Germinal center (tissue), 1 donor: Measurements from ENCODE around the gene FOXN3.

Experiments
- DNase-seq: peaks from one replicate; pipeline ENCODE4 v3.0.0; 2012; ENCODE audit warnings: mixed read lengths, low spot score

FOXN3 gene

GRCh38 chr14:89382901-89383845 lies 33.9 kb downstream of the FOXN3 start:
- peak; percentile 47 for DNase-seq

- no peak for DNase-seq
Measured at GRCh38 chr14:89382487-89382886, 34.5 kb downstream of the FOXN3 start.

GRCh38 chr14:89379891-89380820 lies 36.9 kb downstream of the FOXN3 start:
- no peak for DNase-seq

GRCh38 chr14:89379006-89379405 lies 38.0 kb downstream of the FOXN3 start:
- no peak for DNase-seq

DNA sequence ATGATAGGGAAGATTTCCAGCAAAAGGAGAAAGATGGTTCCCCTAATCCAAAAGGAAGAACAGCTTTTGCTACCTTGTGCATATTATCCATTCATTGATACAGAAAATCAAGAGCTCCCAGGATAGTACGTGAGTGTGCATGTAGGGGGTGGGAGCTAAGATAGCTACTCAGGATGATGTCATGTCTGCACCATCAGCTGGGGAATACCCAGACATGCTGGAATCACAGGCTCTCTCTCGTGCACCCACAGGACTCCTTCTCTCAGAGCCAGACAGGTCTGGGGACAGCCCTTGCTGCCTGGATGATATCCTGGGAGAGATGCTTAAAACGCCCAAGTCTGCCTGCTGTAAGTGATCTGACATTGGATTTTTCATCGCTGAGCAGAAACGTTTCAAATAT lies 38.9 kb downstream of the FOXN3 start:
- DNase-seq, result no peak

DNA sequence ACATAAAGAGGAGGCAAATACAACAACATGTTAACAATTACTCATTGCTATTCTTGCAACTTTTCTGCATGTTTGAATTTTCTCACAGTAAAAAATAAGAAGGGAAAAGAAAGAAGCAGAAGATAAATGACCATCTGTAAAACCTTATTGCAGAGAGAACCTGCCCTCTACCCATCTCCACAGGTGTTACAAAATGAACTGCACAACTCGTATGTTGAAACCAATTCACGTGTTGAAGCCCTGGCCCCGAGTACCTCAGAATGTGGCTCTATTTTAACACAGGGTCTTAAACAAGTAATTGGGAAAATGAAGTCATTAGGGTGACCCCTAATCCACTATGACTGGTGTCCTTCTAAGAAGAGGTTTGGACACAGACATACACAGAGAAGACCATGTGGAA lies 39.5 kb downstream of the FOXN3 start:
- no peak for DNase-seq

DNA sequence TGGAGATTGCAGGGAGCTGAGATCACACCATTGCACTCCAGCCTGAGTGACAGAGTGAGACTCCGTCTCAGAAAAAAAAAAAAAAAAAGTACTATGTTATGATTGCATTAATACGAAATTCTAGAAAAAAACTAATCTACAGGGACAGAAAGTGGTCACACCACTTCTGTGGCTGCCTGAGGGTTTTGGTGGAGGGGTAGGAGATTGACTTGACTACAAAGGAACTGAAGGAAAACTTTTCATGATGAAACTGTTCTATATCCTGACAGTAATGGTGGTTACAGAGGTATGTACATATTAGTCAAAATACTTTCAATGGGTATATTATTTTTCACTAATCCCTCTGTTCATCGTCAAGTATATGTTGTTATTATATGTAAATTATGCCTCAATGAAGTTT lies 42.1 kb downstream of the FOXN3 start:
- no peak for DNase-seq

DNA sequence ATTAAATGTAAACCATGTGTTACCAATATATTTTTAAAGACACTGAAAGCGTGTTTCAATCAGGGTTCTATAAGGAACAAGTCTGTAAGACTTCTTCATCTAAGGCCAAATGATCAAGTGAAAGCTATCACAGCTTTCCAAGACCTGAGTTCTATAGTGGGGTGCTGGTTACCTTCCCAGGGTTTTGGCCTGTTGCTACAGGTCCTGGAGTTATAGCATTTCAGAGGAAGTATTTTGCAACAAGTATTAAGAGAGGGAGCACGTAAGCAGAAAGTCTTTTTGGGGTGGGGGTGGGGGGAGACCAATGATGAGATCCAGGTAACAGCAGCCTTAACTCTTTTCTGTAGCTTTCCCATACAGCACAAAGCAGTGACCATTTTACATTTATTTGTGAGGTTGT lies 43.8 kb downstream of the FOXN3 start:
- DNase-seq, result no peak

- DNase-seq, result no peak
Measured at GRCh38 chr14:89372512-89372883, 44.5 kb downstream of the FOXN3 start.

DNA sequence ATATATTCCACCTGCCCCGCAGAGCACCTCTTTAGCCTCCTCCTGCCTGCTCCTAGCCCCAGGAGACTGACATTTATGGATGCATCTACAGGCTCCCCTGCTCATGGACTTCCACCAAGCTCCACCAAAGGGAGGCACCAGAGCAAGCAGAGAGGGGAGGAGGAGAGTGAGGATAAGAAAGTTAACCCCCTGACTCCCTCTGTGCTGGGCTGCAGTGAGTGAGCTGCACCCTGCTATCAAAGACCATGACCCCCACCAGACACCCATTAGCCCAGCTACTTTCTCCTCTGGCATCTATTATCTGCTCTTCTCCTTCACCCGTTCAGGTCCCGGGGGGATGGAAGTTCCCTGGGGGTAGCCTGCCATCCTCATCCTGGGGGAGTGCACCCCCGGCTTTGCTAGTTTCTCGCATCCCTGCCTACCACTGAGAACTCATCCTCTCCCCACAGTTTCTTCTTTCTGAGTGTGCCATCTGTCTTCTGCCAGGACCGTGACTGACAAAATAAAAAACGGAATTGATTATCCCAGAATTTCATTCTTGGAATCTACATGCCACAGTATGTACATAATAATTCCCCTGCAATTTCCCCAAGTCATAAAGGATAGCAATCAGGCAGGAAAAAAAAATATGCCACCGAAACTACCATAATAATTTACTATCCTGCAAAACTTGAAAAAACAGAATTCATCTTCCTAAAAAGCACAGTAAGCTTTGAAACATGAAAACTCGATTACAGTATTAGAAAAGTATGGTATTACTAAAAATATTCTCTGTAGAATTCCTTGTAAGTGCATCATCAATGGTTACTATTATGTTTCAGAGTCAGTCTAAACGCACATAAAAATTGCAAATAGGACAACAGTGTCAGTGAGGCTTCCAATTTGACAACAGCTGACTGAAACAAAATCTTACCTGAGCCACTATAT lies 45.2 kb downstream of the FOXN3 start:
- DNase-seq, result no peak

DNA sequence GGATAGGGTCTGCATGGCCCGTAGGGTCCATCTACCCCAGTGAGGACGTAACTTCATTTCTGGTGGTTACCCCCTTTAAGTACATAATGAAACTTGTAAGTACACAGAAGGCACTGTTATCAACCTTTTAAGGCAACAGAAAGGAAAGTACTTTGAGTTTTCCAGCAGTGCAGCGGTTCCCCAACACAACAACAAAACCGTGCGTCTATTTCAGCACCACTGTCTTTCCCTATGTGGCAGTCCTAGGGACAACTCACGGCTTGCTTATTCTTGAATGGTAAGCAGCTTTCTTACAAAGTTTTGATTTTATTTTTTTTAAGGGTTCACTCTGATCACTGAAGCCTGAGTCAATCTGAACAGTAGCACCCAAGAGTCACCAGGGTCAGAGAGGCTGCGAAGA lies 46.3 kb downstream of the FOXN3 start:
- DNase-seq, result no peak

DNA sequence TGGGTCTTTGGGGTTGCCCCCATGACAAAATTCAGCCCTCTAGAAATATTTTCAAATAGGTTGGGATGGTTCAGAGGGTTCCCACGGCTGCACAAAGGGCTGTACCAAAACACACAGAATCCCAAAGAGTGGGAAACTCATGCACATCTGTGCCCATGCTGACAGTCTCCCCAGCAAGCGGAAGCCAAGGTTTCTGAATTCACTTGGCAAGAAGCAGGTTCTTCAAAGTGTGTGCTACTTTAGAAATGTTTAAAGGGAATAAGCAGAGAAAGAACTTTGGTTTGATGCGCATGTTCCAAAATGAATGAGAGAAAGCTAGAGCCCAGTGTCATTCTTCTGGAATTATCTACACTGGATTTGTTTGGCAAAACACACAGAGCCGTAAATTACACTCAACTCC lies 46.7 kb downstream of the FOXN3 start:
- DNase-seq, result no peak

DNA sequence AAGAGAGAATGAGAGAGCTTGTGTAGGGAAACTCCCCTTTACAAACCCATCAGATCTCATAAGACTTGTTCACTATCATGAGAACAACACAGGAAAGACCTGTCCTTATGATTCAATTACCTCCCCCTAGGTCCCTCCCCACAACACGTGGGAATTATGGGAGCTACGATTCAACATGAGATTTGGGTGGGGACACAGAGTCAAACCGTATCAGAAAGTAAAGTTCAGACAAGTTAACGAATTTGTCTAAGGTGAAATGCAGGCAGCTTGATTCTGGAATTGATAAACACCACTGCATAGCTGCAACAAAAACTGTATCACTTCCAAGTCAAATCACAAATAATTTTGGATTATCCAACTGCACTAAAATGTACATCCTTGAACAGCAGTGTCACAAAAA lies 47.4 kb downstream of the FOXN3 start:
- no peak for DNase-seq

DNA sequence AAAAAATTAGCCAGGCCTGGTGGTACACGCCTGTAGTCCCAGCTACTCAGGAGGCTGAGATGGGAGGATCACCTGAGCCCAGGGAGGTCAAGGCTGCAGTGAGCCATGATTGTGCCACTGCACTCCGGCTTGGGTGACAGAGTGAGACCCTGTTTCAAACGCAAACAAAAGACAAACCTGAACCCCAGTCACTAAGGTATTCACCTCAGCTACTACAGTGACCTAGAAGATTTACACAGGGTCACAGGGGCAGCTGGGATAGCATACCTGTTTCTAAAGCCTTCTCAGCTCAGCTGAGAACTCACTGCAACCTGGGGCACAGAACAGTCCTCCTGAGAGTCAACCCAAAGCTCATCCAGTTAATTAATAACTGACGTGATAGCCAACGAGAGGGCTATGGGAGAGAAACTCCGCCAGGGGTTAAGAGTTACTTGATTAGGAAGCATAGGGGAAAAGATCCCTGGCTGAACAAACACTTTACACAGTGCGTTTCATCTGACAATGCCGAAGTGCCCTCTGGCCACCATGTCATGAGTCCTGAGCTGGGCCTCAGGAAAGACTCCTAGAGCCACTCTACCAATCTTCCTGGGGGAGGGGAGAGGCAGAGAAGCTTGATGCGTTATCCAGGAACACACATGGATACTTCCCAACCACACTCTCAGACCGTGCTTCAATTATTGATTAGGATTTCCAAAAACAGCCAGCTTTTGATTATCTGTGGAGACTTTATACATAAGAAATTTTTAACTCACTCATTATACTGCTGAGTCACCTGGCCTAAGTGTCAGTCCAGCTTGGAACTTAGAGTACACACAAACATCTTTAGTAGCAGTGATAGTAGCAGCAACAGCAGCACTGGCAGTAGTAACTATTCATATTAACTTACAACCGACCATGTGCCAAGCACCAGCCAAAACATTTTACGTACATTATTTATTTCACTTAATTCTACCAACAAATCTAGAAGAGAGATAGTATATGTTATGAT lies 48.2 kb downstream of the FOXN3 start:
- DNase-seq, result no peak

- DNase-seq, result no peak
Measured at GRCh38 chr14:89367779-89368120, 49.3 kb downstream of the FOXN3 start.

GRCh38 chr14:89366864-89367778 lies 49.9 kb downstream of the FOXN3 start:
- no peak for DNase-seq

DNA sequence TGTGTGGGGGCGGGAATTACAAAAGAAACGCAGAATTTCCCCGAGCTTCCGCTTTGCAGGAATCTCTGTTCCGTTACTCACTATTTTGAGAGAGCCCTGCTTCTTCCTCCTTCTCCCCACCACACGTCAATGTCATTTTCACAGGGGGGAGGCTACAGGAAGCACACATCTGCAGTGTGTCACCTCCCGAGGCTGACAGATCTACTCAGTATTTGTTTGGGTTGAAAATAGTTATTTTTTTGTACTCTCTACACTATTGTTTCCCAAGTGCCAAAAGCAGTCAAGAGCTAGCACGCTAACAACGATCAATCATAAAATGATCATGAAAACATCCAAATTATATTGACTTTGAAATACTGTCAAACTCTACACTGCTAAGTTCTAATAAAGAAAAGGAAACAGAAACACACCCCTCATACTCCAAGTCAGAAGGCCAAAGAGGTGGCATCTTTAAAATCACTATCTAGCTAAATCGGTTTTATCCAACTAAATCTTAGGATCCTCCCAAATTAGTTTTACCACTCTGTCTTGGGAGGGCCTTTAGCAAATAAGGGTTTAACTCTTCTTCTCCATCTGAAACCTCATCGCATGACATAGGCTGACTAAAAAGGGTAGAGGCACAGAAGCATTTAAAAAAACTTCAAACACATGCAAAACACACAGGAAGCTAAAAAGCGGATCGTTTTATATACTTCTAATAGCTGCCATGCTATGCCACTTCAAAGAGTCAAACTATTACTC lies 51.8 kb downstream of the FOXN3 start:
- DNase-seq, result peak; percentile 77

DNA sequence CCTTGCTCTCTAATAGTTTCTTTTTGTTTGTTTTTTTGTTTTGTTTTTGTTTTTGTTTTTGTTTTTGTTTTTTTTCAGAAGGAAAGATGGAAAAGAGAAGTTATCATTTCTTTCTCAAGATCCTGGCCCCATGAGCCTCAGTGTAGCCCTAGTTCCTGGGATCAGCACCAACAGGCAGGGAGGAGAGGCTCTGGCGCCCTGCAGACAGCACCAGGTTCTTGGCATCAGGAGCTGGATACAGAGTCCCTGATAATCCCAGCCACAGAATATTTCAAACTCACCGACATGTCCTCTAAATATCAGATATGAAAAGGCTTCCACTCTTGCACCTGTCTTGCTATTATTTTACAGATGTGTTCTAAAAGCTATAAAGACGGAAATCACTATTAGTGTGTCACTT lies 52.7 kb downstream of the FOXN3 start:
- no peak for DNase-seq

DNA sequence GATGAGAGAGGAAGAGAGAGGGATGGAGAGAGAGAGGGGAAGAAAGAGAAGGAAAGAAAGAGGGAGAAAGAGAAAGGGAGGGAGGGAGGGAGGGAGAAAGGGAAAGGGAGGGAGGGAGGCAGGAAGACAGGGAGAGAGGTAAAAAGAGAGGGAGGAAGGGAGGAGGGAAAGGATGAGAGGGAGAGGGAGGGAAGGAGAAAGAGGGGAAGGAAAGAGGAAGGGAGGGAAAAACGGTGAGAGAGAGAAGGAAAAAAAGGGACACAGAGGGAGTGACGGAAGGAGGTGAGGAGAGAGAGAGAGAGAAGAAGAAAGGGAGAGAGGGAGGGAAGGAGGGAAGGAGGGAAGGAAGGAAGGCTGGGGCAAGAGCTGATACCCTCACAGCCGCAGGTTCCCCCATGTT lies 56.8 kb downstream of the FOXN3 start:
- DNase-seq, result no peak
